SH-SY5Y (cell line): ENCODE measurements around the gene GALNT18.

ENCODE experiments used
- GATA2 ChIP-seq: IDR thresholded peaks from 2 replicates; pipeline ENCODE4 v1.6.1; 2011; ENCODE audit warnings: mild to moderate bottlenecking, low read depth, low read length
- GATA3 ChIP-seq: IDR thresholded peaks from 2 replicates; pipeline ENCODE4 v1.6.1; 2011; ENCODE audit warnings: low read depth, mild to moderate bottlenecking, low read length, moderate library complexity

- no peak for TF ChIP-seq GATA2
- no peak for TF ChIP-seq GATA3
Observed at GRCh38 chr11:11262171-11262920, 359.5 kb downstream of the GALNT18 start.
